CD4-positive, alpha-beta T cell treated with Interleukin-17A for 1 hour (primary cell): Measurements from ENCODE around the gene TRIP11.

Source experiments
- DNase-seq: peaks from one replicate; pipeline ENCODE4 v3.0.0-alpha.2; 2020

The TRIP11 gene

DNA sequence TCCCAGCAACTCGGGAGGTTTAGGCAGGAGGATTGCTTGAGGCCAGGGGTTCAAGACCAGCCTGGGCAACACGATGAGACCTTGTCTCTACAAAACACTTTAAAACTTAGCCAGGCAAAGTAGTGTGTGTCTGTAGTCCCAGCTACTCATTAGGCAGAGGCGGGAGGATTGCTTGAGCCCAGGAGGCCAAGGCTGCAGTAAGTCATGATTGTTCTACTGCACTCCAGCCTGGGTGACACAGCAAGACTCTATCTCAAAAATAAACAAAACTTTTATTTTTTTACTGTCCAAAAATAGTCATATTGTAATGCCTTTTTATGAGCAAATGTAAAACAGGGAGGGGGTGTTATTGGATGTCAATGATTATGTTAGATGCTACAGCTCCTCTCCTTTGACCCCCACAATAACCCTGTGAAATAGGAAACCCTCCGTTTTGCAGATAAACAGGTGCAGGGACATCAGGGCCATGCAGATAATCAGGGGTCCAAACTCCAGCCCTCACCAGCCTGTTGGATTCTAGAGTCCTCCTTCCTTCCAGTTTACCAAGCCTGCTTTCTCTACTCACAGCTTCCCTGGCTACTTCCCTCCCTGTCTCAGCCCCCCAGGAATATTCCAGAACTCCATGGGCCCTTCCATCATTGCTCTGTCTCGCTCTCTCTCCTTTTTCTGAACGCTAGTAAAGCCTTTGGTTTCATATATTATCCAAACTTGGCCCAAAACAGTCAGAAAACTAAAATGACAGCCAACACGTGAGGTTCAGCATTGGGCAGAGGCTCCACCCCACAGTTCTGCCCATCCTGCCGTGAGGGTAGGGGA lies 86.5 kb downstream of the TRIP11 start:
- DNase-seq = no peak

DNA sequence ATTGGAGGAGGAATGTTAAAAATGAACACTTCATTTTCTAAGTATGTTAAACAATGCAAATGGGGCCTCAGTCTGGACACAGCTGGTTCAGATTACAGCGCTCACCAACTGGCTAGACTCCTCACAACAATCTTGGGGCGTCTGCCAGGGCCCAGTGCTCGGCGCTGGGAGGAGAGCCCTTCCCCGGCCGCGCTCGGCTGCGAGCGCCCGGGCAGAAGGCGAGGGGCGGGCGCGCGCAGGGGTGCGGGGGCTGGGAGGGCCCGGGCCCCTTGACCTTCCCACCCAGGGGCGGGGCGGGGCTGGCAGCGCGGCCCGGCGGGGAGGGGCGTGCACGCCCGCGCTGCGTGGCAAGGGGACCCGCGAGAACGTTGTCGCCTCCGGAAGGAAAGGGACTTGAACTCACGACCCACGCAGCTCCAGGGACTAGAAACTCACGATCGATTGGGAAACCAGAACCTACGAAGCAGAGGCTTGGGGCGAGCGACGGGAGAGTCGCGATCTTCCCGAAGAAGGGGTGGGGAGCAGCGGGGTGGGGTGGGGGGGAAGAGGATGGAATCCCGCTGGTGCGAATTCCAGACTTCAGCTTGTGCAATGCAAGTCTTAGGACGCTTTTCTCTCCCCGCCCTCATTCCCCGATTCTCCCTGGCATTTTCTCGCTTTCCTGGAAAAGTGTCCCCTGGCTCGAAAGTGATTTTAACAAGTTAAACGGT lies 92.2 kb downstream of the TRIP11 start, which contains the start of gene FBLN5:
Gene FBLN5, minus strand, starts transcription at position 220 of the 710 bp plus-strand sequence. CDS start 465 bp downstream, outside the sequence.
- DNase-seq = peak; percentile 24

DNA sequence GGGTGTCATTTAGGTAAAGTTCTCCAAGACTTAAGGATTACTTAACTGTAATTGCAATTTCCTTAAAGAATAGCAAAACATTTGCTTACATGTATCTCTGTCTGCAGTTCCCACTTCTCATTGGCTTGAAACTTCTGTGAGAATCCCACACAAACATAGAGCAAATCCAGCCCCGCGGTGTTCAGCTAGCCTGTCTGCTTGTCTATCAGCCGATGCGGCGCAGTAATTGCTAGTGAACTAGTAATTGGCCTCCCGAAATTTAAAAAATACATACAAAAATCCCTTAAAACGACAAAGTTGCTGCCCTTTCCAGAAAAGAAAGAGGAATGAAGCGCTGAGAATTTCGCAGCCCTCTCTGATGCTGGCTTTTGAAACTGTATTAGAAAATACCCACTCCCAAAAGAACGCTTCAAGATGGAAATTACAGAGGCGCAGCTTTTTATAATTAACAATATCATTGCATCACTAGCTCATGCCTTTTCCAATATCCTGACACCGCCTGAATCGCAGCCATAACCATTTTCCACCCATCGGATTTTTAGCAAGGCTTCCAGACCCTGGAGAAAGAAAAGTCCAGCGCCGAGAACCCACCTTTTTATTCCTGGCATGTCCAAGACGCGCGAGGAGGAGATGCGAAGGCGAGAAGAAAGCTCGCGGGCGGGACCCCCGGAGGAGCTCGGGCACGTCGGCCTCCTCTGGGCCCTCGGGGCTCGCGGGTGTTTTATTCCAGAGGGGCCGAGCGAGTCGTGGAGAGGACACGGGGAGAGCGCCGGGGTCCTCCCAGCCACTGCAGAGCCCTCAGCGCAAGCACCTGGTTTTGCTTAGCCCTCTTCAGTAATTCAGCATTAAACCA lies 93.0 kb downstream of the TRIP11 start:
- DNase-seq = no peak

DNA sequence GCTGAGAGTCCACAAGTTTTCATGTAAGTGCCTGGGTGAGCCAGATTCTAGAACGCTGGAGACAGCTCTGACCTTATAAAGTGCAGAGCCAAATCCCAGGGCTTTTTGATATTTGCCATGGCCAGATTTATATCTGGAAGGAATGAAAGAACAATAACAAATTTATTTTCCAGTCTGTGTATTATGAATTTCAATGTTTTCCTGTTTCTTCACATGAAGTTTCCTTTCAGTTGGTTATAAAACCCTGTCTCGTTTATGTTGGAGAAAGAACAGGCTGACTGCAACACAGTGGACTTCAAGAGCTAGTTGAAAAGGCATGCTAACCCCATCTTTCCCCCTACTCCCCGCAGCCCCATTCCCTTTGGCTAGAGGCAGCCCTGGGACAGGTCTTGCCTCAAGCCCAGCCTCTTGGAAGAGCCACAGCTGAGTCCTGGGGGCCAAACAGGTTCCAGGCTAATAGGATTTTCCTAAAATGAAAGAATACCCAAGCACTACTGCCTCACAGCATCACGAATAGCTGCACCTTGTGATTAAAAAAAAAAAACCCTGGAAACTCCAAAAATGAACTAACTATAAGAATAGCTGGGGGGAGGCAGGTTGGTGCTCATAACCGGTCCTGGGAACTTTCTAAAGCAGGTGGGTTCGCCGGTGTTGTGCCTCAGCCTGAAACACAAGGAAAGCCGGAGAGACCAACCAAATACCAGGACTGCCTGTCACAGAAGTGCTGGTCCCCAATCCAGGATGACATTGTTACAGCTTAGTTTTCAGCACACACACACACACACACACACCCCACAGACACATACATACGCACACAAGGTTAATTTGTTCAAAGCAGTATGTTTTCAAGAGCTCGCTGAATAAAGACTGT lies 93.9 kb downstream of the TRIP11 start:
- no peak for DNase-seq

DNA sequence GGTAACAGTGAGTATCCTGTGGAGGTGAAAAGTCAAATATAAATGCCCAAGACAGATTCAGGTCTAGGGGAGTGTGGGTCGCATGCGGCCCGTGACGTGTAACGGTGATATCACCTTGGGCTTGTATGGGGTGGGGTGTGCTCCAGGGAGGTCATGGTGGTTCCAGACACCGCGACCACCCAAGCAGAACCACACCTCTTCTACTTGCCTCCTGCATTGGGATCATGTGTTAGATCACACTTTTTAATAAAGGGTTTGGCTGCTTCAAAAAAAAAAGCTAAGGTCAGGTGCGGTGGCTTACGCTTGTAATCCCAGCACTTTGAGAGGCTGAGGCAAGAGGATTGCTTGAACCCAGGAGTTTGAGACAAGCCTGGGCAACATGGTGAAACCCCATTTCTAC lies 96.9 kb downstream of the TRIP11 start:
- no peak for DNase-seq

DNA sequence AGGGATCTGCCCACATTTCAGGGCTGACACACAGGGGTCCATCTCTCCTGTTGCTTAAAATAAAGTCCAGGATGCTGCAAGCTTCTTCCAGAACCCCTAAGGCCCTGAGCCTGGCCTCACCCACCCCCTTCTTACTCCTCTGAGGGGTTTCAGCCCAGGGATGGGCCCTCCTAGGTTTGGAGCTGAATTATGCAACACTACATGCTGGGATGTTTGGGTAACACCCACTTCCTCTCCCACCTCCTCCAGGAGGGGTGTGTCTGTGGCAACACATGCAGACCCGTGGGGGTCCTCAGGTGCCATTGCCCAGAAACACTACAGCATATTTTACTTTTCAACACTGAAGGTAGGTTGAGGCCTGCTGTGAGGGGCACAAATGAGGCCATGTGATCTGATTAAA lies 97.7 kb downstream of the TRIP11 start:
- DNase-seq = no peak

DNA sequence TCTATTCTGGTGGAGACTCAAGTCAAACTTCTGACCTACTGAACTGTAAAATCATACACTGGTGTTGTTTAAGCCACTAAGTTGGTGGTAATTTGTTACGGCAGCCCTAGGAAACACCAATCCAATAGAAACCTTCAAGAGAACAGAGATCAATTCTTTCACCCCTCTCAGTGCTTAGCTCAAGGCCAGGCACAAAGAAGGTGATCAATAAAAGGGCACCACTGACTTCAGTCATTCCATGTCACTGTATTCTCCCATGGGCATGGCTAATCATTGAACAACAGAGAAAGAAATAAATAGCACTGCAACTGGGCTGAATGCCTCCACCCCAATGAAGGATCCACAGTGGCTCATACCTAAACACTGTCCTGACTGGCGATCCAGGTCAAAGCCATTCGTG lies 99.7 kb downstream of the TRIP11 start:
- DNase-seq = no peak

DNA sequence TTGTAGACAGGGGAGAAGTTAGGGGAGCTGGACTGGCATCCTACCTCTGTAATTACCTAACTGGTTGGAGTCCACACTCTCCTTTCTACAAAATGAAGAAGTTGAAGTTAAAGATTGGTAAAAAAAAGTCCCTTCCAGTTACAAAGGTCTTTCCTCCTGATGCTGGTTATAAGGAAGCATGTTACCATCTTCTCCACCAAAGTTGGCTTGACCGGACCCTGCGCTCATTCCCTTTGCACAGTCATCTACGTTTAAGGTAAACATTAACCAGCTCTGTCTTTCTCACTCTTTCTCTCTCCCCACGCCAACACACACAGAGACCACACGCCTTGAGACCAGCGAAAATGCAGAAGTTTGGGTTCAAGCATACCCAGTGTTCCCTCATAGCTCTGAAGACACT lies 104.3 kb downstream of the TRIP11 start:
- DNase-seq = no peak

DNA sequence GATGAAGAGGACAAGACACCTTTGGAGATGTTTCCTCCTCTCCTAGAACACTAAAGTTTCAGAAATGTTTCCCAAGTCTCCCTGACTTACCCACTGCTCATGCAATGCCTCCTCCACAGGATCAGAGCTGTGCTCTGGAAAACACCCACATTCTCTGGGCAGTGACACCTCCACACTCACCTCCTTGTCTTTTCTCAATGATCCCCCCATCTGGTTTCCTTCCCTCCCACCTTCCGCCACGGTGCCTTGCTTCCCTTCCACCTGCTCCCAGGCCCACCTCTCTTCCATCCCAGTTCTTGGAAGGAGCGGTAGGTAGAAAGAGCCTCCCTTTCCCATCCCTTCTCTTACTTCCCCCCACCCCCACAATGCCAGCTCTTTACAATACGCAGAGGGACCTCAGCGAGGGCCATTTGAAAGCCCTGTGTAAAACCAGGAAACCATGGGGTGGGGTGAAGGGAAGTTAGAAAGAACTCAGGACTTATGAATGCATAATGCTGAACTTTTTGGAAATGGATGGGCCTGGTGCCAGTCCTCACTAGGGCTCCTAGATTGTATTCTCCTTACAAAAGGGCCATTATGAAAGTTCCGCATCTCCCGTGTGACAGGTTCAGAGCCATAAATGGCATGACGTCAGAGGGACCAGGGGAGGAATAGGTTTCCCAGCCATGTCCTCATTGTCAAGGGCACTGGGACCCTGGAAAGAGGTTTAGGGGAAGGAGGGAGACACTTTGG lies 105.1 kb downstream of the TRIP11 start:
- DNase-seq = no peak

DNA sequence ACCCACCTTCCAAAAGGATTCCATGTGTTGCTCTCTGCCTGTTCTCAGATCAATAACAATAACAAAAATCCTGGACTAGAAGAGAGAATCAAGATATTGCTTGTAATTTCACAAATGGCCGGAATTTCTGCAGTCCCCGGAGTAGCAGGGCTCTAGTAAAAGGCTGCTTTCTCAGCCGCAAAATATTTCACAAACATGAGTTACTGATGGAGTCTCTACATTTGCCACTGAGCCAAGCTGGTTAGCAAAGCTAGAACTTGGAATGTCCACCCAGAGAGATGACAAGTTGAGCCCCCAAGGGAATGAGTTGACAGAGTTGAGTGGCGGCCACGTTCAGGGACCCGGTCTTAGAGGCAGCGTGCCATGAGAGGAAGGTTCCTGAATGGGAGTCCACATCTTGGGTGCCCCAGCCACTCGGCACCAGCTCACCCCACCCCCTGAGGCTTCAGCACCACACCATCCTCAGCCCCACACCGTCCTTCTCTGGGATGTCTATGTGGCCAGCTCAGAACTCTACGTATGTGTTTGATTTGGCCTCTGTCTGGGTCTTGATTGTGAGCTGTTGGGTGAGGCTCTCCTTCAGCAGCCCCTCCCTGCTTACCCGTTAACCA lies 108.3 kb downstream of the TRIP11 start:
- DNase-seq = no peak

DNA sequence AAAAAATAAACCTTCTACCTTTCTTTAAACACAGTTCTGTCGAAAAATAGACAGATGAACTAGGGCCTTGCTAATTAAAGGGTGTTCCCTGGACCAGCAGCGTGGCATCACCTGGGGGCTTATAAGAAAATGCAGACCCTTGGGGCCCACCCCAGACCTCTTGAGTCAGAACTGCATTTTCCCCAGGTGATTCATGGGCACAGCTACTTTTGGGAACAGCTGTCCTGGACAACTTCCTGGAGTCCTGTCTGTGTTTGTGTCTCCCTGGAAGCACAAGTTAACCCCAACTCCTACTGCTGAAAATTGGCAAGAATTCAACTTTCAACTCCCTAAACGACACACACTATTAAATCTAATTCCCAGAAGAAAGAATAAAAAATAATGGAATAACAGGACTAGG lies 110.2 kb downstream of the TRIP11 start:
- no peak for DNase-seq

DNA sequence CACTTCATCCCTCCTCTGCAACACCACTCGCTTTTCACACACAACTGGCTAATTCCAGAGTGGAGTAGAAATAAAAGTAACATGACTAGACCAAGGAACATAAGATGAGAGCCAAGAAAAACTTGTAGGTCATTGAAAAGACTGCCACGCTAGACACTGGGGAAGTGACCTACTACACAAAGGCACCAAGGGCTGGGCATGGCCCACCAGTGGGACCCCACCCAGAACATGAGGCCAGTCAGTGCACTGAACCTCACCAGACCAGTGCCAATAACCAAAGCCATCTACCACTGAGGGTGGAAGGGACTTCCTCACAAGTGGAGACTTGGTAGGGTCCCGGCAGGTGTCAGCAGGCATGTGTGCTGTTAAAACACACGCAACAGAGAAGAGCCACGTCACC lies 112.1 kb downstream of the TRIP11 start:
- DNase-seq = no peak

DNA sequence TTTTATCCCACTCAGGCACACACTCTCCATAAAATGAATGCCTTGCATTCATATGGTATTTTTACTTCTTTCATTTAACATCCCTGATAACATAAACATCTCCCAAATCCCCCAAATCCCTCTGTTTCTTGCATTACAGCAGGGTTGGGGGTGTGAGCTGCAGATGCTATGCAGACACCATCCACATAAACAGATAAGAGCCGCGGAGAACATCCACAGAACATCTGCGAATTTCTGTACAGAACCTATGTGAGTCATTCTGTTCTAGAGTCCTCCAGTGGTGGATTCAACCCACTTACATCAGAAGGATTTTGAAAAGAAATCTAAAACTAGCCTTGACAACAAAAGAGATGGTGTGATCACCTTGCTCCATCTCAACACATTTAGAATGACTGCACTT lies 112.7 kb downstream of the TRIP11 start:
- DNase-seq = no peak

DNA sequence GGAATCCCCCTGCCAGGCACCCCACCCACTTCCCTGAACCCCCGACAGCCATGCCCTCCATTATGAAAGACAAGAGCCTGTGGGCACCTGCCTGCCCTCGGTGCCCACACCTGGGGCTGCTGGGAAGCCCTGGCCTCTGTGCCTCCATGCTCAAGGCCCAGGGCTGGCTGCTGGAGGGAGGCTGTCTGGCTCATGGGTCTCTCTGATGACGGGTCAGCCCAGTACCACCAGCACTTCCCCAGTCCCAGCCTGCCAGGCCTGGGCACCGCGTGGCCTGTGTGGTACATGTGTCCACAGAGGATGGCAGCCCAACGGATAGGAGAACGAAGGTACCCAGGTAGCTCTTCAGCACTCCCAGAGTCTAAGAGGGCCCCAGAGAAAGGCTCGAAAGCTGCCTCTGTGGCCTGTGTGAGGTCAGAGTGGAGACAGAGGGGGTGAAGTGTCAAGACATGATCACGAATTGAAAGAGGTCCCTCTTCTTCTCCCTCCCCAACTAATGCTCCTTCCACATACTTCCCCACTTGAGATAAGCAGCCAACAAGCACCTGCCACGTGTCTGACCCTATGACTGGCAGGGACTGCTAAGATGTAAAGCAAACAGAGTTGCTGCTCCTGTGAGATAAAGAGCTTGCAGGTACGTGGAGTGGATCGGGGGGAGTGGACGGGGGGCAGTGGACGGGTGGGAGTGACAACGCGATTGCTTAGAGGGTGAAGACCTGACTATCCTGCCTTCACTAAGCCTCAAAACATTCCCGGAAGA lies 113.5 kb downstream of the TRIP11 start:
- DNase-seq = no peak

DNA sequence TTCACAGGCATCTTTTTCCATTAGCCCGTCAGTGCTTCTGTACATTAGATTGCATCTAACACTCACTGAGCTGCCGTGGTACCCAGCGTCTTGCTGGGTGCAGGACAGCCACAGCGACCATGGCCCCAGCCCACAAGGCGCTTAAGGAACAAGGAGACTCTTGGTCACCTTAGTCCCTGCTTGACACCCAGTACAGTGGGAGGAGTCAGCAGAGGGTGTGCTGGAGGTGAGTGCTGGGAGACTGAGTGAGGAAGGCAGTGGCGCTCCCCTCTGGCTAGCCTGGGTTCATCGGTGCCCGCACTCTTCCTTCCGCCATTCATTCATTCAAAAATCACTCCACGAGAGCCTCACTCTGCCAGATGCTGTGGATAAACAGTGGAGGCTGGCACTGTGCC lies 114.1 kb downstream of the TRIP11 start:
- DNase-seq = no peak

DNA sequence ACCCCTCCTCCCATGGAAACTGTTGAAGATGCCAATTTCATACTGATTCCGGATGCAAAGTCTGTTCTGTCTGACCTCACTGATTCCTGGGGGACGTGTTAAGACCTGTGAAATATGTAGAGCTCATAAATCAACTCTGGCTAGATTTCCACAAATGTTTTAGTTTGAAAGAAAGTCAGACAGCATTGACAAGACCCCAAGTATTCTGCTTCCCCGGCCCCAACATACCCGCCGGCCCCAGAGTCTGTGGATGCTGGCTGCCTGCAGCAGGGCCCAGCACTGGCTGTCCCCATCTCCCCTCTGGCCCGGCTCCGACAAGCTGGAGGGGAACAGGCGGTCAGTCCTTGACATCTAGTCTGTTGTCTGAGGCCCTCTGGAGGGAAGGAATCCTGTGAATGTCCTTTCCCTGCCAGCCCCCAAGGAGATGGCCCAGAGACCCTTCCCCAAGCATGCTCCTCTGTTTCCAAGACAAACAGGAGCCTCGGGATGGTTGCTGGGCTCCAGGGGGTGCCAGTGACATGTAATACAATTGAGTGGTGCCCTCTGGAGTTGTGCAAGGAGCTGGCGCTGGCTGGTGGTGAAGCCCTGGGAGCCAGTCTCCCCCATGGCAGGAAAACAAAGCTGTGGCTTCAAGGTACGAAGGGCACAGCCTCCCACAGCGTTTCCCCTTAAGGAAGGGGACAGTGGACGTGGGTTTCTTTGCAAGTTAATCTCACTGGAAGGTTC lies 114.7 kb downstream of the TRIP11 start:
- DNase-seq = no peak

DNA sequence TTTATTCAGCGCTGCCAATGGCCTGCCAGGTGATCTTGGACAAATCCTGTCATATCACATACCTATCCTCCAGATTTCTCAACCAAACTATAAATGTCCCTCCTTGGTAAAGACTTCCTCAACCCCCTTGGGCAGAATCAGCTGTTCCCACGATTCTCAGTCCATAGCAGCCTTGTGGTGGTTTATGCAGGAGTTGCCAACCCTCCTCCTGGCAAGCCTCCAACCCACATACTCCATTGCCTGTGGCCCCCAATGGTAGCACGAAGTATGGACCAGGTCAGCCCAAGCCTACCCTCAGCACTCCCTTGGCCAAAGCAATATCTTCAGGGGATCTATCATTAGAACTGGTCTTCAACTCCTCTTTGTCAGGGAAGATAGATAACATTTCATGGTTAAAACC lies 119.3 kb downstream of the TRIP11 start:
- DNase-seq = no peak

DNA sequence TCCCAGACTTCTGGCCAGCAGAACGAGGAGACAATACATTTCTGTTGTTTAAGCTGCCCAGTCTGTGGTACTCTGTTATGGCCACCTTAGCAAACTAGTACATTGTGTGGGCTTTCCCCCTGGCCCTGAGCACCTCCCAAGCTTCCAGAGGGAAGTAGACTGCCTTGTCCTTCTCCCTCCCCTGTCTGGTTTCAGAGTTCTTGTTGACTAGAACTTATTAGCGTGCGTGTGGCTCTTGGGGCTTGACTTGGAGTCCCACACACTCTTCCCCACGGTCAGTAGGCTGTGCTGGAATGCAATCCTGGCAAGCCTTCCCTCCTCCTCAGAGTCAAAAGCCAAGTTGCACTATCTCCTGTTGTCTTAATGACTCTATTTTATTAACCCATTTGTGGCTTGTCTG lies 120.0 kb downstream of the TRIP11 start:
- no peak for DNase-seq

DNA sequence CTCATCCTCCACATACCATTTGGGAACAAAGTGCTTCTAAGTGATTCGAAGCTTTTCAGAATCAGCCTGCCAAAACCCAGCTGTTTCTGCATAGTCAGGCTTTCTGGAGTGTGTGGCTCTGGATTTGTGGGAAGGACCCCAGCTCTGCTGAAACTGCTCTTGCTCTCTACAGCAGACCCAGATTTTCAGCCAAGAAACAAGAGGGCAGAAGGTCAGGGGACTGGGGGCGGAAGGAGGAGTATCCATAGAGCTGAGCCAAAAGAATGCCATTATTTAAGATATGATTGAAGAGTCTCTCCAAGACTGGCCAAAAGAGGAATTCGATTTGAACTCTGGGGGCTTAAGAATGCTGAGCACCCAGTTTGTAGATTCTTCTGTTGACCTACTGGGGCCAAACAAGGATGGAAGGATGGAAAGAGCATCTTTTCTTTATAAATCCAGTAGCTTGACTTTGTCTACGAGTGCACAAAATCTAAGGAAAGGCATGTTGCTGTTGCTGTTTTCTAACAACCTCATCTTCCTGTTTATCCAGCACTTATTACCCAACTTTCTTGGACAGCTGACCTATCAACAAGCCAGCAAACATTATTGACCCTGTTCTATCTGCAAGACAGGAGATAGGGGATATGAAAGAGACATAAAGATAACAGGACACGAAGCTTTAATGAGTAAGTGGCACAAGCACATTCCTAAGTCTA lies 121.5 kb downstream of the TRIP11 start:
- no peak for DNase-seq
